ENCODE data around the gene APCS.

The APCS gene, protein sequence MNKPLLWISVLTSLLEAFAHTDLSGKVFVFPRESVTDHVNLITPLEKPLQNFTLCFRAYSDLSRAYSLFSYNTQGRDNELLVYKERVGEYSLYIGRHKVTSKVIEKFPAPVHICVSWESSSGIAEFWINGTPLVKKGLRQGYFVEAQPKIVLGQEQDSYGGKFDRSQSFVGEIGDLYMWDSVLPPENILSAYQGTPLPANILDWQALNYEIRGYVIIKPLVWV

DNA sequence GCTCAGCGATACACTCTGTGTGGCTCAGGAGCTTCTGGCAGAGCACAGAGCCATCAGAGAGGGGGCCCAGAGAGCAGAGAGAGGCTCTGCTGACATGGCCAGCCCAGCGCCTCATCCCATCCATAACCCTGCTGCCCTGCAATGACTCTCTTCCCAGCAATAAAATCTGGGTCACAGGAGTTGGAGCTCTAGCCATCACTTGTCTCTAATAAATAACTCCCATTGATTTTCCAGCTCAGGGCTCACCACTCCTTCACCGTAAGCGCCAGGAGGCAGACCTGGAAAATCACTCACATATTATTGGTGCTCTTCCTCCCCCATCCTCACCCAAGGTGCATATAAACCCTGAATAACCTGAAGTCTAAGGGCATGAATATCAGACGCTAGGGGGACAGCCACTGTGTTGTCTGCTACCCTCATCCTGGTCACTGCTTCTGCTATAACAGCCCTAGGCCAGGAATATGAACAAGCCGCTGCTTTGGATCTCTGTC is at the start of gene APCS:
APCS (plus strand) TSS at position 366 of the 491 bp plus-strand sequence; CDS start at position 462, 96 bp downstream.
- DNase-seq (ENCODE audit: low read depth, low spot score) = no peak

GRCh38 chr1:159548126-159548525 is 39.5 kb upstream of the APCS start:
- DNase-seq (ENCODE audit: low read depth, low spot score) = no peak

GRCh38 chr1:159554261-159554660 is 33.4 kb upstream of the APCS start:
- no peak for DNase-seq (ENCODE audit: low read depth, low spot score)

DNA sequence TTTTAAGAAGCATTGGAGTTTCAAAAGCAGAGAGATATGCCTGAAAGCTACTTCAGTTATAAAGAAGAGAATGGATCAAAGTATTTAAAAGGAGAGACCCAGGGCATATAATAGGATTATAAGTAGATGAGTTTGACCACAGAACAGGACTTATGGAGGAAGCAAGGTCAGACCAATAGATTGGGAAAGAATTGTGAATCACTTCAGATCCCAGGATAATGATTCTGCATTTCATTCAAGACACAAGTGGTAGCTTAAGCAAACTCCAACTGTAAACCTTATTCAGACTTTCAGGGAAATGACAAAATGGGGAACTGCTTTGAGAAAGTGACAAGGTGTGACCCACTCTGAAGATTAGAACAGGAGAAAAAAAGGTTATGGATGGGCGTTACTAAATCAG is 32.9 kb upstream of the APCS start:
- no peak for DNase-seq (ENCODE audit: low read depth, low spot score)

GRCh38 chr1:159556931-159557369 is 30.7 kb upstream of the APCS start:
- DNase-seq (ENCODE audit: low read depth, low spot score) = no peak

GRCh38 chr1:159560599-159560998 is 27.0 kb upstream of the APCS start:
- DNase-seq (ENCODE audit: low read depth, low spot score) = no peak

- no peak for DNase-seq (ENCODE audit: low read depth, low spot score)
These were observed 26.1 kb upstream of the APCS start for GRCh38 chr1:159561497-159561896.

DNA sequence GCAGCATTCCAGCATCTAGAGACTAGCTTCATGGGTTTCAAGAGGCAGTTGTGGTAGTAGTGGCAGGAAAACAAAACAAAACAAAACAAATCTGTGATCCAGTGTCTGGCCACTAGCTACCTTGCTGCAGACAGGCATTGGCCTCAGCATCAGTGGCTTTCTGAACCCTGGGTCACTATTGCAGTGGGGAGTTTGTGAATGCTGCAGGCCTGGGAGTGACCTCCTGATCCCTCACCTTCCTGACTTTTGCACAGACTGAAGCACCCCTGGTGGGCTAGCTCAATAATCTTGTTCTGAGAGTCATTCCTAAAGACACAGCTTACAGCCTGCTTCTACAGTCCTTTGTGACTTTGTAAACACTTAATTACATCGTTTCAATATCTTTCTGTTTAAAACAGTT is 24.9 kb upstream of the APCS start:
- DNase-seq (ENCODE audit: low read depth, low spot score) = no peak

DNA sequence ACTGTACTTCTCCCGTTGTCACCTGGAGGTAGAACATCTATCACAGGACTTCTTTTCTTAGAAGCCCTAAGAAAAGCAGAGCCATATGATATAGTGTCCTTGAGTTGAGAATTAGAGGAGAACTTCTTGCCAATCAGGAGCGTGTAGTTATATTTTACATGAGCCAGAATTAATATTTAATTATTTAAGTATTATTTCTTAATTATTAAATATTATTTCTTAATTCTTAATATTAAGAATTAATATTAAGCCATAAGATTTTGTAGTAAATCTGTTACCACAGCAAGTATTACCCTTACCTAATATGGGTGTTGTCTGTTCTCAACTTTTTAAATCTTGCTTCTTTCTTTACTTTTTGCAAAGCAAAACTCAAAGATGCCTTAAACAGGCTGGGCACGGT is 10.2 kb upstream of the APCS start:
- no peak for DNase-seq (ENCODE audit: low read depth, low spot score)

- no peak for DNase-seq (ENCODE audit: low read depth, low spot score)
These were observed 7.3 kb upstream of the APCS start for GRCh38 chr1:159580340-159580739.

DNA sequence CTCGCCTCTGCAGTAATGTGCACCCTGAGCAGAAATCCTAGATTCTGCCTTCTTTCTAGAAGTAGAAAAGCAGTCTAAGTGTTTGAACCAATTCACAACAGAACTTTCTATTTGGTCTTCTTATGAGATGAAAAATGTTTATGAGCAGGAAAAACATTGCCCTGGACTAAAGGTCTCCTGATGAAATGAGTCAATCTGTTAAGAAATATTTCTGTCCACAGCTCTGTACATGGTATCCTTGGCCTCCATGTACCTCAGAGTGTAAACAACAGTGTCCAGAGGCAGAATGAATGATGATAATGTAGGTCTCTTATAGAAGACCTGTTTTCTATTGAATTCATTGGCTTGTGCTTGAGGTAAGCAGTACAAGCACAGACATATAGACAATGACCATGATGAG is 6.2 kb upstream of the APCS start:
- DNase-seq (ENCODE audit: low read depth, low spot score) = no peak

GRCh38 chr1:159584536-159584935 is 3.1 kb upstream of the APCS start:
- no peak for DNase-seq (ENCODE audit: low read depth, low spot score)

- no peak for DNase-seq (ENCODE audit: low read depth, low spot score)
These were observed 4.4 kb downstream of the APCS start for GRCh38 chr1:159591981-159592380.

DNA sequence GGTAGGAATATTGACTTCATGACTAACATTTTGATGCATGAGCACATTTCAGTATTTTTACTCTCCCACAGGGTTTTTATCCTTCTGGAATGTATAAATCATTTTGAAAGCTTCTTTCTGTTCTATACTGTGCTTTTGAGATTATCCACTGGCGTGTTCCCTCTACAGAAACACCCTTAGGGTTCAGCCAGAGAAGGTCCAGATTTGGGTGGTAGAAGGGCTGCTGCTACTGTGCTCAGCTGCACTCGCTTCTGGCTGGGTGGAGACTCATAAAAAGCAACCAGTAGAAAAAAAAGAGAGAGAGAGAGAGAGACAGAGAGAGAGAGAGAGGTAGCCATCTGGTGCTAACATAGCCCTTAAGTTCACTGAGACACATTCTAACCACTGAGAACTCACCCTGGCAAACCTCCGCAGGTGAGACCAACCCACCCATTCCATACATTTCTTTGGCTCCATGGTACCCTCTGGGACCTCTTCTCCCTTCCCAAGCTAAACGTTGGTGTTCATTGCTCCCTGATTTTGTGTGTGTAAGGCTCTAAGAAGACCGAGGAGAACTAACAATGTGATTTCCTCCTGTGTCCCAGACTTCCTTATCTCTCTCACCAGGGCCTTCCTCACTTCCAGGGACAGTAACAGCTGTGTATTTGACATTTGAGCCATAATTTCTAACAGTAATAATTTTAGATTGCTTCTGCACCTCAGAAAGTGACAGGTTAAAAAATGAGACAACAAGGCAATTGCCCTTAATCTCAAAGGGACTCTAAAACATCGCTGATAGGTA is 7.2 kb downstream of the APCS start:
- DNase-seq (ENCODE audit: low read depth, low spot score) = no peak

GRCh38 chr1:159598196-159598595 is 10.6 kb downstream of the APCS start:
- no peak for DNase-seq (ENCODE audit: low read depth, low spot score)

DNA sequence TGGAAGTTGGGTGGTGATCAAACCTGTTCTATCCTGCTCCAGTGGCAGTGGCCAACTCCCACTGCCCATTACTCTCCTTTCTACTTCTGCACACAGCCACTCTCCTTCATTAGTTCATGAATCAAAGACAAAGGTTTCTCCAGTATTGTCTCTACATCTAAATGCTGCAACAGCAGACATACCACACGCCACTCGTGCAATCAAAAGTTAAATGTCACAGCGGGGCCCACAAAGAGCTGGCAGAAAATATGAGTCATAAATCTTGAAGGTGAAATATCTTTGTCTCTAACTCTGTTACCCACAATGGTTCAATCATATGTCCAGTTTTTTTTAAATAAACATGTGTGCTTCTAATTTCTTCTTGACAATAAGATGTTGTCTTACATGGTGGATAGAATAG is 13.3 kb downstream of the APCS start:
- no peak for DNase-seq (ENCODE audit: low read depth, low spot score)

GRCh38 chr1:159602501-159602999 is 14.9 kb downstream of the APCS start:
- DNase-seq (ENCODE audit: low read depth, low spot score) = no peak

DNA sequence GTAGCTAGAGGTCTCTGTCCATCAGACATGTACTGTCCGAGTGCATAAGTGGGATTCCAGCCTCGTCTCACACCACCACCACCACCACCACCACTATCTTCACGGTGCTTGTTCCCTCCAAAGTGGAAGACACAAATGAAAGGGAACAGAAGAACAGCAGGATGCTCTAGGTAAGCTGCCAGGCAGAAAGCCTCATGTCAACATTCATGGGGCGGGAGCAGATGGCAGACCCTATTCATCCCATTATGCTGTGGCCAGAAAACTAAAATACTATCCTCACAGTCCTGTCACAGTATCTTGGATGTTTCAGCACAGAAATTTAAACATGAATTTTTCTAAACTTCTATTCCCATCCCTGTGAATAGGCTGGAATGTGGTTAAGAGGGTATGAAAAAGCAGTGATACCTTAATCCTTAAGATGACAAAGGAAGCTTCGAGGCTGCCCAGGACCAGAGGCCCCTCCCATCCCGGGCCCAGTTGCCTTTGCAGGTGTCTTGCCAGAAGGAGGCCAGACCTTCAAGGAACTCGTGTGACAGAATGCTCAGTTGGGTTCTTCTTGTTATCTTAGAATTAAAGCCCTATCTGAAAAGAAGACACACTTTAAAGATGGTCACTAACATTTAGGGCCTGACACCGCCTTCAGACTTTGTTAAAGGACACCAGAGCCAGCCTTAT is 24.7 kb downstream of the APCS start:
- no peak for DNase-seq (ENCODE audit: low read depth, low spot score)

DNA sequence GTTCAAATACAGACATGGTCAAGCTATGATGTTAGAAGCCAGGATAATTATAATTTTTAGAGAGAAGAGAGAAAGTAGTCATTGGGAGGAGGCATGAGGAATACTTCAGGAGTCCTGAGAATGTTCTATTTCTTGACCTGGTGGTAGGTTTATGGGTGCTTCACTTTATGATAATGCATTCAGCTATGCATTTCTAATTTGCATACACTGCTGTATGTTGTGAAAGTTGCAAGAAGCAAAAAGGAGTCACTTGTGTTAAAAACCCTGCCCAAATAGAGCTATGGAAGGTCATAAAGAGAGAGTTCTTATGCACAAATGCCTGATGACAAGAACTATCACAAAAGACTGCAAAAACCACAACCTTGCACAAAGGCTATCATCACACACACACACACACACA is 45.3 kb downstream of the APCS start:
- no peak for DNase-seq (ENCODE audit: low read depth, low spot score)
